Stimulated activated CD8-positive, alpha-beta memory T cell treated with anti-CD3 and anti-CD28 coated beads, Interleukin-7, amount 100 ng/mL, for 4 hours (primary cell): ENCODE measurements around the gene ATPAF1.

ENCODE experiments used
- DNase-seq, 2 donors: peaks; one replicate each; pipeline ENCODE4 v3.0.0-alpha.2; 2020; ENCODE audit warnings: low read depth in 2 of 2

Gene ATPAF1

DNA sequence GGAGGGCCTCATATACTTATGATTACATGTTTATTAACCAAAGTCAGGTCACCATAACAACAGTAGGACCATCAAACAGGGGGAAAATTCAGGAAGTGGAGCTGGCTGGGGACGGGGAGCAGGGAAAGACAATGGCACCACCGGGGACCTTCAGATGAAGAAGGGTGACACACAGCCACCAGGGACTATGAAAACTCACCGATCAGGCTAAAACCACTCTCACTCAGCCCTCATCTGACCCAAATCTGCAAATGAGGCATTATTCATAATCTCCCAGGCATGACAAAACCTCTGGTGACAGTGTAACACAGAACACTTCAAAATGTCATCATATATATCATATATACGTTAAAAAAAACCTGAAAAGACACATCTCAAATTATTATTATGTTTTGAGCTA, 75.3 kb downstream of the ATPAF1 start:
- no peak for DNase-seq

DNA sequence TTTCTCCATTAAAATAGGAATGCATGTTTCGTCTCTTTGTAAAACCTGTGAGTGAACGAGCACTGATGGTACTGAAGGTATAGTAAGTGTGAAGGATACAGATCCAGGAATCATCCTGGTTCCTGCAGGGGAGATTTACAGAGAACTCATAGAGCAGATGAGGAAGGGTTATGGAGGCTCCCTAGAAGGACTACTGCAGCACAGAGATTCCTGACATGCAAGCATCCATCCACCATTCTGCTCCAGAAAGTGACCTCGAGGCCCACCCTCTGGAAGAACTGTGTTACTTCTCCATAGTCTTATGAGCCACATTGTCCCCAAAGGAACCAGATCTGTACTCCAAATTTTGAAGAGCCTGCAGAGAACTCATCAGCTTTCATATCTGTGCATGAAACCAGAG, 78.6 kb downstream of the ATPAF1 start:
- no peak for DNase-seq

DNA sequence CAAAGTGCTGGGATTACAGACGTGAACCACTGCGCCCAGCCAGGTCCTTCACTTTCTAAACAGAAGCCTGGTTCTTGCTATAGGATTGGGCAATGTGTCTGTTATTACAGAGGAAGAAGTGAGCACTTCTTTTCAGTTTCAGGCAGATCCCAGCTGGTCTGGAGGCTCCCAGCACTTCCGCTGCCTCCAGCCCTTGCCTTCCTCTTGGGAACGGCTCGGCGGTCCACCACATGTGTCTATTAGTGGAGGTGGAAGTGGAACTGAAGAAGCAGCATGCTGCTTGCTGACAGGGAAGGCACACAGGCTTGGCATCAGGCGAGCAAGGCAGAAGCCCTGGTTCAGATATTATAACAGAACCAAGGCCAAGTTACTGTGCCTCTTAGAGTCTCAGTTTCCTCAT, 81.1 kb downstream of the ATPAF1 start:
- DNase-seq, result no peak

DNA sequence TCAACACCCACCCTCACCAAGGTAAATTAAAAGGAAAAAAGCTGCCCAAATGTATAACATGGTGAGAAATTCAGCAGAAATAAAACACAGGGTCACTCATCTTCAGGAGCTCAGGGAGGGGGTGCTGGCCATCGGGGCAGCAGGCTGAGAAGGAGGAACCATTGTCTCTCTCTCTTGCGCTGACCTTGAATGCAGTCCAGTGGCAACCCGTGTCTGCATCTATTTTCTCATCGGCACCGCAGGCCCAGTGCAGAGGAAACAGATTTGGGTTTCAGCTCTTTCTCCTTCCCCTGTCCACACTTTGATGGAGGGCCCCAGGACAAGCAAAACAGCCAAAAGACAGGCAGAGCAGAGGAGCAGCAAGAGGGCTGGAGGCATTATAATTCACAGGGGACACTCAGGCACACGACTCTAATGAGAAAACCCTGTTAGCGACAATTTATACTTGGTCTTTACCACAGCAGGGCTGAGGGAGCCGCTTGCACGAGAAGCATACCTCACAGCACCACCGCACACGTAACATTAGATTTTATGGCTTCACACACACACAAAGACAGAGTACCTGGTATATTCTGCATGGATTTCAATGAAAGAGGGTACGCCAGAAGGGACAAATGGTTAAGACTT, 82.7 kb downstream of the ATPAF1 start:
- DNase-seq, result no peak

DNA sequence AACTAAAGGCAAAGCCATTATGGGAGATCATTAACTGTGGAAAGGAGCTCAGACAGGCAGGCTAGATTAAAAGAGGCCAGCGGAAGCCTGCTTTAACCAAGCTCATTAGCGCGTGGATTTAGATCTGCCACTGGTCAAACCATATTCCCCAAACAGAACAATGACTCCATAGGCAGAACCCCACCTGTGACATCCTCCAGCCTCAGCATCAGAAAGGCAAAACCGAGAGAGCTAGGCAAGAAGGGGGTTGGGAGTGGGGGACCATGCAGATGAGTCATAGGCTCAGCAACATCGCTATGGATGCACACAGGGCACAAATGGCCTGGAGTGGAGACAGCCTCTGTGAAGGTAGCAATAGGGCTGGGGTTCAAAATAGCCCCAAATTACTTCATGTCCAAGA, 84.7 kb downstream of the ATPAF1 start:
- no peak for DNase-seq

DNA sequence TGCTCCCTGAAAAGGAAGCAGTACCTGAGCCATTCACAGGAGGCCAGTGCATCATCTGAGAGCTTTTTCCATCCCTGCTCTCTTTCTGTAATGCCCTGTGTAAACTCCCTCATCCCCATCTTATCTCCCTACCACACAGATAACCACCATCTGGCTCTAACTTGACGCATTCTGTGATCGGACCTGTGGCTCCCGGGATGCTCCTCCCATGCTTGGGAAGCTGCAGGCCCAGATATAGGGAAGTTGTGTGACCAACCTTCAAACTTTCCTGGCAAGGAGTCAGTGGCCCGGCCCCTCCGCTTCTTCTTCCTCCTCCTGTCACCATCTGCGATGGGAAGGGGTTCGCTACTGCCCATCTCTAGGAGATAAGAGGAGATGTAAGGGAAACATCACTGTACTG, 85.2 kb downstream of the ATPAF1 start:
- DNase-seq, result no peak
